ENCODE results near the gene CMIP. TPM values are rescaled to one million over a fixed set of nuclear protein-coding genes. Genes with fewer than 3 reads are reported as not detected.
A peak's percentile ranks its signal among the peaks of the same experiment; 100 is the strongest.
"Not testable (repeated sequence)": the region's sequence is repeated elsewhere in the genome, so short reads cannot be mapped to it uniquely, and the experiment has no call there.

Gene CMIP
- total RNA-seq, 2 donors from 2014 or later = 30.1 to 95.1 TPM

DNA sequence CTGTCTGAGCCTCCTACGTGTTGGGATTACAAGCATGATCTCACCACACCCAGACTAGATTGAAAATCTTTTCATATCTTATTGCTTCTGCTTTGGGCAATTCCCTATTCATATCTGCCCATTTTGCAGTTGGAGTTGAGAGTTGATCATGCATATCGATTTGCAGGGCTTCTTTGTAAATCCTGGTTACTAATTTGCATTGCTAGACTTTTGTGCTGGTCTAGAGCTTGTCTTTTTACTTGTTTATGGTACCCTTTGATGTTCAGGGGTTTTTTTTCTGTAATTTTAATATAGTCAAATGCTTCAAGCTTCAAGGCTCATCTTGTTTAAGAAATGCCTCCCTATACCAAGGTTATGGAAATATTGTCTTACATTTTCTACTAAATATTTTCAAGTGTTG is 23.5 kb upstream of the CMIP start:
- 84% methylated on average over 2 of the region's 2 CpGs for WGBS
- DNase-seq (ENCODE audit: low spot score) = no peak
- TF ChIP-seq, protein P1, sequence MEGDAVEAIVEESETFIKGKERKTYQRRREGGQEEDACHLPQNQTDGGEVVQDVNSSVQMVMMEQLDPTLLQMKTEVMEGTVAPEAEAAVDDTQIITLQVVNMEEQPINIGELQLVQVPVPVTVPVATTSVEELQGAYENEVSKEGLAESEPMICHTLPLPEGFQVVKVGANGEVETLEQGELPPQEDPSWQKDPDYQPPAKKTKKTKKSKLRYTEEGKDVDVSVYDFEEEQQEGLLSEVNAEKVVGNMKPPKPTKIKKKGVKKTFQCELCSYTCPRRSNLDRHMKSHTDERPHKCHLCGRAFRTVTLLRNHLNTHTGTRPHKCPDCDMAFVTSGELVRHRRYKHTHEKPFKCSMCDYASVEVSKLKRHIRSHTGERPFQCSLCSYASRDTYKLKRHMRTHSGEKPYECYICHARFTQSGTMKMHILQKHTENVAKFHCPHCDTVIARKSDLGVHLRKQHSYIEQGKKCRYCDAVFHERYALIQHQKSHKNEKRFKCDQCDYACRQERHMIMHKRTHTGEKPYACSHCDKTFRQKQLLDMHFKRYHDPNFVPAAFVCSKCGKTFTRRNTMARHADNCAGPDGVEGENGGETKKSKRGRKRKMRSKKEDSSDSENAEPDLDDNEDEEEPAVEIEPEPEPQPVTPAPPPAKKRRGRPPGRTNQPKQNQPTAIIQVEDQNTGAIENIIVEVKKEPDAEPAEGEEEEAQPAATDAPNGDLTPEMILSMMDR (IDR thresholded peaks at IDR 0.05) = no peak
- TF ChIP-seq POLR2A (IDR thresholded peaks at IDR 0.05) = no peak
- no peak for TF ChIP-seq POLR2AphosphoS5 (IDR thresholded peaks at IDR 0.05)
- no peak overlapping the region for H3K4me3 ChIP-seq
- intact Hi-C loops (cut with DNase I) = no loop called here
- H3K27ac ChIP-seq = no peak overlapping the region
- no peaks in the 10 kb centered on the region for H3K36me3 ChIP-seq
- no peaks in the 10 kb centered on the region for H3K9me3 ChIP-seq
- no peaks in the 10 kb centered on the region for H3K27me3 ChIP-seq (replicated peaks; ENCODE audit: insufficient read depth)
- no peaks in the 10 kb centered on the region for H3K4me1 ChIP-seq (replicated peaks)

- intact Hi-C loops (cut with DNase I) = no loop called here
- Histone ChIP-seq H3K27me3 (replicated peaks; ENCODE audit: insufficient read depth) (no peaks in the 10 kb centered on the region), H3K4me1 (replicated peaks) (no peaks in the 10 kb centered on the region), H3K4me3 (no peak overlapping the region), H3K27ac (no peak overlapping the region), H3K36me3 (no peaks in the 10 kb centered on the region), H3K9me3 (no peaks in the 10 kb centered on the region)
- no peak for TF ChIP-seq POLR2A (IDR thresholded peaks at IDR 0.05)
- TF ChIP-seq, protein P1 (IDR thresholded peaks at IDR 0.05) = no peak
- no peak for TF ChIP-seq POLR2AphosphoS5 (IDR thresholded peaks at IDR 0.05)
- DNase-seq (ENCODE audit: low spot score) = no peak
- 85% methylated on average over 11 of the region's 11 CpGs for WGBS
Measured at GRCh38 chr16:81421536-81421935, 23.1 kb upstream of the CMIP start.

- intact Hi-C loops (cut with DNase I); H3K4me1 ChIP-seq (replicated peaks); DNase-seq (ENCODE audit: low spot score); H3K27me3 ChIP-seq (replicated peaks; ENCODE audit: insufficient read depth); H3K36me3 ChIP-seq; H3K9me3 ChIP-seq; H3K4me3 ChIP-seq; H3K27ac ChIP-seq: not testable (repeated sequence)
- WGBS = over 99% methylated on average over 7 of the region's 7 CpGs
Measured at GRCh38 chr16:81422153-81422552, 22.5 kb upstream of the CMIP start.

- no peaks in the 10 kb centered on the region for H3K4me1 ChIP-seq (replicated peaks)
- no peaks in the 10 kb centered on the region for H3K27me3 ChIP-seq (replicated peaks; ENCODE audit: insufficient read depth)
- H3K9me3 ChIP-seq = no peaks in the 10 kb centered on the region
- DNase-seq (ENCODE audit: low spot score) = no peak
- H3K36me3 ChIP-seq = no peaks in the 10 kb centered on the region
- 14% methylated on average over 1 of the region's 1 CpG for WGBS
- H3K4me3 ChIP-seq = no peak overlapping the region
- intact Hi-C loops (cut with DNase I) = no loop called here
- TF ChIP-seq, protein P1 (IDR thresholded peaks at IDR 0.05) = peak in 1 of 4 experiments; percentile 5
- TF ChIP-seq POLR2AphosphoS5 (IDR thresholded peaks at IDR 0.05) = no peak
- TF ChIP-seq POLR2A (IDR thresholded peaks at IDR 0.05) = no peak
- no peak overlapping the region for H3K27ac ChIP-seq
Measured at GRCh38 chr16:81424771-81425170, 19.8 kb upstream of the CMIP start.

DNA sequence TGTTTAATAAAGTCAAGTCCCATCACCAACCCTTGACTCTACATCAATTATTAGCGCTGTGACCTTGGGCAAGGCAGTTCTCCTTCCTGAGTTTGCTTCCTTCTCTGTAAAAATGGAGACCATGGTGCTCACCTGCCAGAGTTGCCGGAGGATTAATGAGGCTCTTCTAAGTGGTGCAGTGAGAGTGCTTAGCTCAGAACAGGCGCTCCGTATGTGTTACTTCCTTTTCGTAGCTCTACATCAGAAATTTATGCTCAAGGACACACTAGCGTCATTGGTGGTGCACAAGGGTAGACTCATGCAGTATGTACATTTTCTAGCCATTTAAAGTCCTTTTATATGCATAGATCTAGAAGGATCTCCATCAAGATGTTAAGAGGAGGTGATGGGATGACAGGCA is 17.4 kb upstream of the CMIP start:
- DNase-seq (ENCODE audit: low spot score) = no peak
- Histone ChIP-seq H3K36me3 (no peaks in the 10 kb centered on the region), H3K27me3 (replicated peaks; ENCODE audit: insufficient read depth) (no peaks in the 10 kb centered on the region), H3K9me3 (no peaks in the 10 kb centered on the region), H3K27ac (no peak overlapping the region), H3K4me1 (replicated peaks) (no peaks in the 10 kb centered on the region), H3K4me3 (no peak overlapping the region)
- TF ChIP-seq POLR2A (IDR thresholded peaks at IDR 0.05) (no peak), POLR2AphosphoS5 (IDR thresholded peaks at IDR 0.05) (no peak)
- TF ChIP-seq, protein P1 (IDR thresholded peaks at IDR 0.05) = no peak
- 85% methylated on average over 6 of the region's 6 CpGs for WGBS
- intact Hi-C loops (cut with DNase I) = no loop called here

Measured in prostate gland (tissue), 2 donors.